OCI-LY7 (cell line): Measurements from ENCODE around the gene MRPS2.

ENCODE experiments used
- CTCF ChIP-seq: fragments of 200-600 bp; sonication (generic); conservative IDR thresholded peaks from 2 replicates; pipeline ENCODE4 v1.5.1; 2014; ENCODE audit warnings: mild to moderate bottlenecking, antibody characterized with exemption, low read length, moderate library complexity, mixed read lengths
- EZH2phosphoT487 ChIP-seq: fragments of 200-600 bp; sonication (generic); IDR thresholded peaks from 2 replicates; pipeline ENCODE4 v1.6.1; 2018; ENCODE audit warnings: low read depth, borderline replicate concordance, mild to moderate bottlenecking, mixed run types, antibody characterized with exemption, low read length, moderate library complexity, mixed read lengths

DNA sequence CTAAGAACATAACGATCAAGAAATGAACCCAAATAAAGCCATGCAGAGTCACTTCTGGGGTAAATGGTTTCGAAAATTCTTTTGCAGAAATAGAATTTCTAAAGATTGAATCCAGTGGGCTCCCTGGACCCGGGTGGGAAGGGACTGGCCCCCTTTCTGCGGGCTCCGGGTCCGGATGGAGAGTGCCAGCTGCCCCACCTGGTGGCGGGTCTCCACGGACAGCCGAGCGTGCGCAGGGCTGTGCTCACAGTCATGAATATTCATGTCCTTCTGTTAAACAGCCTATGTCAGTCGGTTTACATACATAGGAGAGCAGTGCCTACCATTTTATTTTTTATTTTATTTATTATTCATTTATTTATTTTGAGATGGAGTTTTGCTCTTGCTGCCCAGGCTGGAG, 25.6 kb upstream of the MRPS2 start:
- peak; percentile 65 for TF ChIP-seq CTCF
- no peak for TF ChIP-seq EZH2phosphoT487
